Left kidney (tissue), 8 donors: Measurements from ENCODE around the gene KRTAP19-8. TPM values are rescaled to one million over a fixed set of nuclear protein-coding genes. Genes with fewer than 3 reads are reported as not detected.

Source experiments
- DNase-seq: peaks from one replicate; pipeline ENCODE4 v3.0.0-alpha.2; 2013
- long read RNA-seq, 8 donors: transcript quantifications; one replicate each; lab custom pipeline, GENCODE V29; 2026
- polyA plus RNA-seq: library from polyadenylated mRNA; unstranded; fragments of 120-200 nt; gene quantifications from one replicate; pipeline ENCODE4 v1.2.1, GENCODE V29; 2013; ENCODE audit not compliant: insufficient read length

KRTAP19-8 gene
- polyA plus RNA-seq, result not detected
- long read RNA-seq, donor 1, result 0 reads
- long read RNA-seq, donor 2, result 0 reads
- long read RNA-seq, donor 3, result 0 reads
- long read RNA-seq, donor 4, result 0 reads
- long read RNA-seq, donor 5, result 0 reads
- long read RNA-seq, donor 6, result 0 reads
- long read RNA-seq, donor 7, result 0 reads
- long read RNA-seq, donor 8, result 0 reads

- no peak for DNase-seq
These were observed at the start of gene KRTAP19-8 for GRCh38 chr21:31038376-31038775. Gene KRTAP19-8 (minus strand): TSS chr21:31038476. CDS start chr21:31038443, 33 bp downstream.

- no peak for DNase-seq
These were observed 49.6 kb upstream of the KRTAP19-8 start for GRCh38 chr21:31087639-31088473.

GRCh38 chr21:31084689-31085088 lies 46.4 kb upstream of the KRTAP19-8 start:
- no peak for DNase-seq

GRCh38 chr21:31078796-31079195 lies 40.5 kb upstream of the KRTAP19-8 start:
- DNase-seq, result no peak

GRCh38 chr21:31078216-31078615 lies 39.9 kb upstream of the KRTAP19-8 start:
- no peak for DNase-seq

- no peak for DNase-seq
These were observed 37.6 kb upstream of the KRTAP19-8 start for GRCh38 chr21:31075848-31076247.

GRCh38 chr21:31072533-31072932 lies 34.3 kb upstream of the KRTAP19-8 start:
- DNase-seq, result no peak

- DNase-seq, result no peak
These were observed 26.5 kb upstream of the KRTAP19-8 start for GRCh38 chr21:31064803-31065202.

GRCh38 chr21:31052489-31053142 lies 14.3 kb upstream of the KRTAP19-8 start:
- no peak for DNase-seq

GRCh38 chr21:31050577-31051157 lies 12.4 kb upstream of the KRTAP19-8 start:
- no peak for DNase-seq

GRCh38 chr21:31045841-31046240 lies 7.6 kb upstream of the KRTAP19-8 start:
- DNase-seq, result no peak

- no peak for DNase-seq
These were observed 5.2 kb upstream of the KRTAP19-8 start for GRCh38 chr21:31043471-31043870.

GRCh38 chr21:31042080-31042464 lies 3.8 kb upstream of the KRTAP19-8 start:
- no peak for DNase-seq

- no peak for DNase-seq
These were observed 3.2 kb upstream of the KRTAP19-8 start for GRCh38 chr21:31041295-31042079.

GRCh38 chr21:31034378-31034777 lies 3.9 kb downstream of the KRTAP19-8 start:
- no peak for DNase-seq

GRCh38 chr21:31030367-31031106 lies 7.7 kb downstream of the KRTAP19-8 start:
- DNase-seq, result no peak

- no peak for DNase-seq
These were observed 14.6 kb downstream of the KRTAP19-8 start for GRCh38 chr21:31023680-31024079.

GRCh38 chr21:31022306-31022705 lies 16.0 kb downstream of the KRTAP19-8 start:
- no peak for DNase-seq

- DNase-seq, result no peak
These were observed 20.0 kb downstream of the KRTAP19-8 start for GRCh38 chr21:31018232-31018631.

- peak; percentile 29 for DNase-seq
These were observed 23.4 kb downstream of the KRTAP19-8 start for GRCh38 chr21:31014891-31015290.
